K562 (cell line): ENCODE results near the gene APC2. TPM values are rescaled to one million over a fixed set of nuclear protein-coding genes. Genes with fewer than 3 reads are reported as not detected.

Experiments
- ATF1 ChIP-seq, 2 experiments: fragments of 450-650 bp in 1 of 2; IDR thresholded peaks; 2 replicates each; pipeline ENCODE4 v1.6.1; 2016; ENCODE audit warnings: missing compliant biosample characterization in 1 of 2, missing genetic modification characterization in 1 of 2
- CREBBP ChIP-seq: IDR thresholded peaks from one replicate; pipeline ENCODE4 v1.6.1; 2012; ENCODE audit warnings: low read depth, mild to moderate bottlenecking, control low read depth, inconsistent platforms, low read length
- E2F3 ChIP-seq: fragments of 250-450 bp; sonication (Bioruptor Pico); IDR thresholded peaks from 2 replicates; pipeline ENCODE4 v1.4.0; 2020; ENCODE audit warnings: mild to moderate bottlenecking
- GTF2E2 ChIP-seq: fragments of 200-800 bp; sonication (Bioruptor generic); IDR thresholded peaks from 2 replicates; pipeline ENCODE4 v1.6.1; 2016; ENCODE audit warnings: missing genetic modification characterization, missing compliant biosample characterization
- HDAC8 ChIP-seq: fragments of 450-650 bp; IDR thresholded peaks from 2 replicates; pipeline ENCODE4 v1.6.1; 2016; ENCODE audit warnings: mild to moderate bottlenecking, missing genetic modification characterization, moderate library complexity, missing compliant biosample characterization
- HLTF ChIP-seq: fragments of 450-650 bp; IDR thresholded peaks from 2 replicates; pipeline ENCODE4 v1.6.1; 2016
- ILK ChIP-seq: fragments of 450-650 bp; IDR thresholded peaks from 2 replicates; pipeline ENCODE4 v1.6.1; 2016; ENCODE audit warnings: missing genetic modification characterization, low read depth, mild to moderate bottlenecking, missing compliant biosample characterization, moderate library complexity, borderline replicate concordance
- JUNB ChIP-seq: fragments of 450-650 bp; formaldehyde crosslinking; conservative IDR thresholded peaks from 2 replicates; pipeline ENCODE4 v1.4.0; 2020; ENCODE audit warnings: mild to moderate bottlenecking
- NR3C1 ChIP-seq: sonication (generic); formaldehyde crosslinking; IDR thresholded peaks from 2 replicates; pipeline ENCODE4 v1.8.1; 2022; ENCODE audit warnings: missing genetic modification reagents
- NRF1 ChIP-seq, 2 experiments: fragments of 450-650 bp; IDR thresholded peaks in 1 of 2; conservative IDR thresholded peaks in 1 of 2; 2 replicates each; pipeline ENCODE4 v1.6.1; 2014; ENCODE audit warnings: mild to moderate bottlenecking in 2 of 2
- PATZ1 ChIP-seq: fragments of 250-450 bp; sonication (Bioruptor Pico); IDR thresholded peaks from 2 replicates; pipeline ENCODE4 v1.5.0; 2020; ENCODE audit warnings: mild to moderate bottlenecking, borderline replicate concordance
- POLR3G ChIP-seq: IDR thresholded peaks from 2 replicates; pipeline ENCODE4 v1.6.1; 2011; ENCODE audit not compliant: insufficient read length, insufficient replicate concordance; ENCODE audit errors: extremely low read depth
- SMAD4 ChIP-seq: fragments of 250-450 bp; sonication (Bioruptor Pico); conservative IDR thresholded peaks from 2 replicates; pipeline ENCODE4 v1.8.0; 2021; ENCODE audit warnings: inconsistent platforms, mild to moderate bottlenecking, moderate library complexity
- TEAD4 ChIP-seq, 2 experiments: sonication (generic) in 1 of 2; formaldehyde crosslinking in 1 of 2; IDR thresholded peaks; 2 replicates each; pipeline versions ENCODE4 v1.6.1 to v1.8.0; 2012 to 2022; ENCODE audit warnings: borderline replicate concordance in 1 of 2, inconsistent platforms in 1 of 2, low read length in 1 of 2, mild to moderate bottlenecking in 1 of 2, missing genetic modification reagents in 1 of 2
- ZKSCAN1 ChIP-seq: fragments of 150-350 bp; IDR thresholded peaks from 2 replicates; pipeline ENCODE4 v1.6.1; 2016; ENCODE audit warnings: low read depth, low read length
- ZNF12 ChIP-seq: sonication (generic); formaldehyde crosslinking; IDR thresholded peaks from 2 replicates; pipeline ENCODE4 v1.4.0; 2020; ENCODE audit warnings: mild to moderate bottlenecking, missing genetic modification reagents
- ZNF165 ChIP-seq: fragments of 250-450 bp; sonication (Bioruptor Pico); IDR thresholded peaks from 2 replicates; pipeline ENCODE4 v1.4.0; 2020; ENCODE audit warnings: borderline replicate concordance
- ZNF232 ChIP-seq: sonication (generic); formaldehyde crosslinking; IDR thresholded peaks from 2 replicates; pipeline ENCODE4 v1.8.0; 2022; ENCODE audit warnings: mild to moderate bottlenecking, missing genetic modification reagents
- polyA plus RNA-seq, 8 experiments: library from polyadenylated mRNA; depleted of rRNA in 4 of 8; stranded (reverse) in 5 of 8; unstranded in 3 of 8; fragments of >200 nt; fragmentation: Nextera tagmentation in 2 of 8; fragmentation: Illumina TruSeq in 1 of 8; extraction: Ambion mirVana in 2 of 8; extraction: Trizol in 1 of 8; gene quantifications; 2 replicates each; pipeline versions ENCODE4 v1.2.1 to v1.2.3, GENCODE V29; 2011 to 2014; ENCODE audit warnings: inconsistent platforms in 1 of 8, missing spikeins in 1 of 8
- total RNA-seq, 7 experiments: library from RNA; depleted of rRNA in 6 of 7; stranded (reverse); fragments of >200 nt in 6 of 7; fragmentation: Illumina TruSeq in 2 of 7; extraction: Trizol in 2 of 7; gene quantifications; 2 replicates each; pipeline versions ENCODE4 v1.2.1 to v1.2.3, GENCODE V29; 2011 to 2021; ENCODE audit warnings: low replicate concordance in 1 of 7
- TF ChIP-seq, protein P1 (sequence below): fragments of 250-450 bp; sonication (Bioruptor Pico); IDR thresholded peaks from 2 replicates; pipeline ENCODE4 v1.4.0; 2020; ENCODE audit warnings: mild to moderate bottlenecking
- TF ChIP-seq, protein P2 (sequence below): fragments of 450-650 bp; conservative IDR thresholded peaks from 2 replicates; pipeline ENCODE4 v1.6.1; 2016; ENCODE audit warnings: missing genetic modification characterization, low read depth, mild to moderate bottlenecking, missing compliant biosample characterization, moderate library complexity
- TF ChIP-seq, protein P3 (sequence below): fragments of 250-450 bp; sonication (Bioruptor Pico); IDR thresholded peaks from 2 replicates; pipeline ENCODE4 v1.5.0; 2021; ENCODE audit warnings: mild to moderate bottlenecking, borderline replicate concordance

APC2 gene
- total and polyA plus RNA-seq, 9 of the 15 experiments (the other 6 are each of a cell fraction or from before 2014, with no cell fraction given) = 0.01 to 0.40 (median 0.05) TPM; not detected in 3

GRCh38 chr19:1445185-1445931 is 4.6 kb upstream of the APC2 start (continued):
- TF ChIP-seq JUNB (CRISPR knock-in tag) = no peak
- TF ChIP-seq ATF1 (CRISPR knock-in tag; IDR thresholded peaks at IDR 0.05) = no peak
- peak; percentile 69 for TF ChIP-seq ATF1 (tag; IDR thresholded peaks at IDR 0.05)
- TF ChIP-seq, protein P1, sequence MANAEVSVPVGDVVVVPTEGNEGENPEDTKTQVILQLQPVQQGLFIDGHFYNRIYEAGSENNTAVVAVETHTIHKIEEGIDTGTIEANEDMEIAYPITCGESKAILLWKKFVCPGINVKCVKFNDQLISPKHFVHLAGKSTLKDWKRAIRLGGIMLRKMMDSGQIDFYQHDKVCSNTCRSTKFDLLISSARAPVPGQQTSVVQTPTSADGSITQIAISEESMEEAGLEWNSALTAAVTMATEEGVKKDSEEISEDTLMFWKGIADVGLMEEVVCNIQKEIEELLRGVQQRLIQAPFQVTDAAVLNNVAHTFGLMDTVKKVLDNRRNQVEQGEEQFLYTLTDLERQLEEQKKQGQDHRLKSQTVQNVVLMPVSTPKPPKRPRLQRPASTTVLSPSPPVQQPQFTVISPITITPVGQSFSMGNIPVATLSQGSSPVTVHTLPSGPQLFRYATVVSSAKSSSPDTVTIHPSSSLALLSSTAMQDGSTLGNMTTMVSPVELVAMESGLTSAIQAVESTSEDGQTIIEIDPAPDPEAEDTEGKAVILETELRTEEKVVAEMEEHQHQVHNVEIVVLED (CRISPR knock-in tag) = 0 out of 2 replicates have a peak, but pooled peaks have one; percentile 13
- TF ChIP-seq E2F3 (CRISPR knock-in tag) = no peak
- TF ChIP-seq, protein P2, sequence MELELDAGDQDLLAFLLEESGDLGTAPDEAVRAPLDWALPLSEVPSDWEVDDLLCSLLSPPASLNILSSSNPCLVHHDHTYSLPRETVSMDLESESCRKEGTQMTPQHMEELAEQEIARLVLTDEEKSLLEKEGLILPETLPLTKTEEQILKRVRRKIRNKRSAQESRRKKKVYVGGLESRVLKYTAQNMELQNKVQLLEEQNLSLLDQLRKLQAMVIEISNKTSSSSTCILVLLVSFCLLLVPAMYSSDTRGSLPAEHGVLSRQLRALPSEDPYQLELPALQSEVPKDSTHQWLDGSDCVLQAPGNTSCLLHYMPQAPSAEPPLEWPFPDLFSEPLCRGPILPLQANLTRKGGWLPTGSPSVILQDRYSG (tag) = no peak
- TF ChIP-seq HLTF = peak; percentile 72
- TF ChIP-seq HDAC8 (tag) = no peak
- TF ChIP-seq ZKSCAN1 = peak; percentile 99
- peak; percentile 61; the same call in 1 of the 2 replicates for TF ChIP-seq SMAD4
- TF ChIP-seq CREBBP = no peak
- no peak for TF ChIP-seq ZNF165 (CRISPR knock-in tag)
- no peak for TF ChIP-seq NR3C1 (CRISPR knock-in tag)
- TF ChIP-seq ILK (tag) = no peak
- no peak for TF ChIP-seq PATZ1
- TF ChIP-seq, protein P3, sequence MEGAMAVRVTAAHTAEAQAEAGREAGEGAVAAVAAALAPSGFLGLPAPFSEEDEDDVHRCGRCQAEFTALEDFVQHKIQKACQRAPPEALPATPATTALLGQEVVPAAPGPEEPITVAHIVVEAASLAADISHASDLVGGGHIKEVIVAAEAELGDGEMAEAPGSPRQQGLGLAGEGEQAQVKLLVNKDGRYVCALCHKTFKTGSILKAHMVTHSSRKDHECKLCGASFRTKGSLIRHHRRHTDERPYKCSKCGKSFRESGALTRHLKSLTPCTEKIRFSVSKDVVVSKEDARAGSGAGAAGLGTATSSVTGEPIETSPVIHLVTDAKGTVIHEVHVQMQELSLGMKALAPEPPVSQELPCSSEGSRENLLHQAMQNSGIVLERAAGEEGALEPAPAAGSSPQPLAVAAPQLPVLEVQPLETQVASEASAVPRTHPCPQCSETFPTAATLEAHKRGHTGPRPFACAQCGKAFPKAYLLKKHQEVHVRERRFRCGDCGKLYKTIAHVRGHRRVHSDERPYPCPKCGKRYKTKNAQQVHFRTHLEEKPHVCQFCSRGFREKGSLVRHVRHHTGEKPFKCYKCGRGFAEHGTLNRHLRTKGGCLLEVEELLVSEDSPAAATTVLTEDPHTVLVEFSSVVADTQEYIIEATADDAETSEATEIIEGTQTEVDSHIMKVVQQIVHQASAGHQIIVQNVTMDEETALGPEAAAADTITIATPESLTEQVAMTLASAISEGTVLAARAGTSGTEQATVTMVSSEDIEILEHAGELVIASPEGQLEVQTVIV (CRISPR knock-in tag) = no peak
- no peak for TF ChIP-seq GTF2E2 (tag)
- TF ChIP-seq NRF1 (conservative IDR thresholded peaks at IDR 0.05 in 1 of 2, IDR thresholded peaks at IDR 0.05 in 1 of 2) = peak; percentile 85 to 87
- no peak for TF ChIP-seq TEAD4 (IDR thresholded peaks at IDR 0.05; ENCODE audit: low read length)
- no peak for TF ChIP-seq TEAD4 (CRISPR knock-in tag; IDR thresholded peaks at IDR 0.05; ENCODE audit: borderline replicate concordance)
- TF ChIP-seq POLR3G = no peak
- TF ChIP-seq ZNF232 (CRISPR knock-in tag) = no peak
- peak; percentile 20; the same call in 1 of the 2 replicates for TF ChIP-seq ZNF12 (CRISPR knock-in tag)
